IMR-90 (cell line): ENCODE results near the gene EXD2.

Source experiments
- CTCF ChIP-seq: conservative IDR thresholded peaks from 2 replicates; pipeline ENCODE4 v1.5.1; 2012; ENCODE audit warnings: mild to moderate bottlenecking, low read depth, low read length, improper control_type of control experiment
- POLR2A ChIP-seq: IDR thresholded peaks from 2 replicates; pipeline ENCODE4 v1.6.1; 2012; ENCODE audit warnings: mild to moderate bottlenecking, low read depth, low read length
- SMC3 ChIP-seq: fragments of 150-350 bp; IDR thresholded peaks from 2 replicates; pipeline ENCODE4 v1.6.1; 2016; ENCODE audit warnings: low read depth, mild to moderate bottlenecking, antibody characterized with exemption, low read length, moderate library complexity

GRCh38 chr14:69247676-69248440 lies 56.6 kb downstream of the EXD2 start:
- TF ChIP-seq CTCF (peak; percentile 36), POLR2A (no peak), SMC3 (peak; percentile 38; the same call in 1 of the 2 replicates)
